ENCODE data around the gene CHRNA9. TPM values are rescaled to one million over a fixed set of nuclear protein-coding genes. Genes with fewer than 3 reads are reported as not detected.

Gene CHRNA9
- total and polyA plus RNA-seq, 2 donors (not counting 1 experiment from before 2014, with no cell fraction given): 0.07 TPM; not detected in 1

DNA sequence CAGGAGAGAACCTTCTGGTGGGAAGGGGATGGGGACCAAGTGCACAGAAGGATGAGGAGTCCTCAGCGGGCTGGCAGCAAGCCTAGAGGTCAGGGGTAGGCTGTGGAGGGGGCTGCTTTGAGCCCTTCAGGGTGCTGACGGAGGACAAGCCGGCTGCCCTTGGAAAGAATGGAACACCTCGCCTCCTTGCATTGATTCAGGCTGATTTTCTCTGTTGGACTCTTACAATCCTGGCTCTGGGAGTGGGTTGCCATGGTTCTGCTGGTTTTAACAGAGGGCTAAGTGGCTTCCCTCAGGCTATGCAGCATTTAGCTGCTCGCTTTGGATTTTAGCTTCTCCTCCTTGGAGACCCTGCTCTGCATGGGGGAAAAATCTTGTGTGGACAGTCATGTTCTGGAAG is 49.4 kb upstream of the CHRNA9 start:
- Histone ChIP-seq H3K27me3 (replicated peaks in 1 of 4; ENCODE audit: control extremely low read depth in 1 of 4, control insufficient read depth in 3 of 4, insufficient read depth in 4 of 4, low read length in 3 of 4) (no peaks in the 10 kb centered on the region), H4K20me1 (ENCODE audit: control insufficient read depth, insufficient read depth, low read length, poor library complexity, severe bottlenecking) (no peaks in the 10 kb centered on the region), H3K27ac (ENCODE audit: low read length in 2 of 2) (no peak overlapping the region), H3K4me3 (ENCODE audit: control extremely low read depth in 1 of 5, extremely low read depth in 1 of 5, insufficient read depth in 1 of 5, low read depth in 2 of 5, low read length in 4 of 5) (no peak overlapping the region), H3K36me3 (replicated peaks in 1 of 2; ENCODE audit: control extremely low read depth in 1 of 2, control insufficient read depth in 1 of 2, extremely low read depth in 1 of 2, insufficient read depth in 2 of 2, low read length in 1 of 2) (no peaks in the 10 kb centered on the region), H3K4me1 (ENCODE audit: control insufficient read depth in 2 of 2, insufficient read depth in 2 of 2, low read length in 2 of 2) (peaks cover 39 to 62% of the 10 kb centered on the region in 2 donors), H3K9ac (ENCODE audit: low read length) (no peak overlapping the region), H2AFZ (ENCODE audit: insufficient read depth, low read depth, low read length, poor library complexity, severe bottlenecking) (no peak overlapping the region), H3K79me2 (ENCODE audit: control insufficient read depth, insufficient read depth, low read length) (peaks cover 6% of the 10 kb centered on the region), H3K9me3 (ENCODE audit: control extremely low read depth in 1 of 3, control insufficient read depth in 2 of 3, insufficient read depth in 1 of 3, low read length in 2 of 3) (peaks cover 0 to 4% (median 2%) of the 10 kb centered on the region in 3 donors), H3K4me2 (replicated peaks; ENCODE audit: low read depth, low read length, poor library complexity, severe bottlenecking) (no peak overlapping the region)
- Mint-ChIP-seq H3K27ac (peak overlapping the region; percentile 50), H3K4me3 (no peak overlapping the region), H3K27me3 (no peaks in the 10 kb centered on the region), H3K9me3 (ENCODE audit: insufficient read depth) (peaks cover 5% of the 10 kb centered on the region), H3K4me1 (peaks cover 68% of the 10 kb centered on the region)
- POLR2A ChIA-PET: interaction anchor here (0.6 kb wide), 1 partner anchor 201 kb away, joined by 3 read pairs; no protein-coding TSS in a partner anchor
- CTCF ChIA-PET: interaction anchor here (0.6 to 2.2 kb wide), 5 partner anchors 15 to 40 kb away, joined by 3 to 6 read pairs (median 3); no protein-coding TSS in a partner anchor
- no peak for ATAC-seq (ENCODE audit: low read depth)
- no peak for DNase-seq
- WGBS (ENCODE audit: insufficient coverage): 91% methylated on average over 4 of the region's 5 CpGs
- intact Hi-C loops (cut with micrococcal nuclease): no loop called here
- TF ChIP-seq, protein P1, sequence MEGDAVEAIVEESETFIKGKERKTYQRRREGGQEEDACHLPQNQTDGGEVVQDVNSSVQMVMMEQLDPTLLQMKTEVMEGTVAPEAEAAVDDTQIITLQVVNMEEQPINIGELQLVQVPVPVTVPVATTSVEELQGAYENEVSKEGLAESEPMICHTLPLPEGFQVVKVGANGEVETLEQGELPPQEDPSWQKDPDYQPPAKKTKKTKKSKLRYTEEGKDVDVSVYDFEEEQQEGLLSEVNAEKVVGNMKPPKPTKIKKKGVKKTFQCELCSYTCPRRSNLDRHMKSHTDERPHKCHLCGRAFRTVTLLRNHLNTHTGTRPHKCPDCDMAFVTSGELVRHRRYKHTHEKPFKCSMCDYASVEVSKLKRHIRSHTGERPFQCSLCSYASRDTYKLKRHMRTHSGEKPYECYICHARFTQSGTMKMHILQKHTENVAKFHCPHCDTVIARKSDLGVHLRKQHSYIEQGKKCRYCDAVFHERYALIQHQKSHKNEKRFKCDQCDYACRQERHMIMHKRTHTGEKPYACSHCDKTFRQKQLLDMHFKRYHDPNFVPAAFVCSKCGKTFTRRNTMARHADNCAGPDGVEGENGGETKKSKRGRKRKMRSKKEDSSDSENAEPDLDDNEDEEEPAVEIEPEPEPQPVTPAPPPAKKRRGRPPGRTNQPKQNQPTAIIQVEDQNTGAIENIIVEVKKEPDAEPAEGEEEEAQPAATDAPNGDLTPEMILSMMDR (IDR thresholded peaks at IDR 0.05): no peak
- TF ChIP-seq EZH2 (IDR thresholded peaks at IDR 0.05; ENCODE audit: borderline replicate concordance, insufficient read depth, low read depth, low read length, poor library complexity, severe bottlenecking): no peak

GRCh38 chr4:40288566-40288965 is 46.6 kb upstream of the CHRNA9 start:
- peak overlapping the region; percentile 61 for H3K4me3 Mint-ChIP-seq
- H3K27ac Mint-ChIP-seq: peak overlapping the region; percentile 92
- H3K4me2 ChIP-seq (replicated peaks; ENCODE audit: low read depth, low read length, poor library complexity, severe bottlenecking): peak overlapping the region; percentile 60

More at GRCh38 chr4:40288566-40288965, 46.6 kb upstream of the CHRNA9 start:
- H3K4me1 Mint-ChIP-seq: peaks cover 75% of the 10 kb centered on the region
- Histone ChIP-seq H3K9ac (ENCODE audit: low read length) (peak overlapping the region; percentile 19), H3K36me3 (replicated peaks in 1 of 2; ENCODE audit: control extremely low read depth in 1 of 2, control insufficient read depth in 1 of 2, extremely low read depth in 1 of 2, insufficient read depth in 2 of 2, low read length in 1 of 2) (no peaks in the 10 kb centered on the region), H3K79me2 (ENCODE audit: control insufficient read depth, insufficient read depth, low read length) (peaks cover 17% of the 10 kb centered on the region), H3K27ac (ENCODE audit: low read length in 2 of 2) (peak overlapping the region; percentile 78 to 86), H3K4me1 (ENCODE audit: control insufficient read depth in 2 of 2, insufficient read depth in 2 of 2, low read length in 2 of 2) (peaks cover 59 to 77% of the 10 kb centered on the region in 2 donors), H2AFZ (ENCODE audit: insufficient read depth, low read depth, low read length, poor library complexity, severe bottlenecking) (peak overlapping the region; percentile 26), H3K4me3 (ENCODE audit: control extremely low read depth in 1 of 5, extremely low read depth in 1 of 5, insufficient read depth in 1 of 5, low read depth in 2 of 5, low read length in 4 of 5) (peak overlapping the region in 1 of 5 experiments; percentile 13), H3K9me3 (ENCODE audit: control extremely low read depth in 1 of 3, control insufficient read depth in 2 of 3, insufficient read depth in 1 of 3, low read length in 2 of 3) (peaks cover 0 to 2% (median 0%) of the 10 kb centered on the region in 3 donors), H4K20me1 (ENCODE audit: control insufficient read depth, insufficient read depth, low read length, poor library complexity, severe bottlenecking) (no peaks in the 10 kb centered on the region), H3K27me3 (replicated peaks in 1 of 4; ENCODE audit: control extremely low read depth in 1 of 4, control insufficient read depth in 3 of 4, insufficient read depth in 4 of 4, low read length in 3 of 4) (no peaks in the 10 kb centered on the region)
- DNase-seq (peak; percentile 67), ATAC-seq (ENCODE audit: low read depth) (peak; percentile 57)
- H3K27me3 Mint-ChIP-seq: no peaks in the 10 kb centered on the region
- no CpG with 5 or more reads among the region's 8 CpGs for WGBS (ENCODE audit: insufficient coverage)
- no peak for TF ChIP-seq EZH2 (IDR thresholded peaks at IDR 0.05; ENCODE audit: borderline replicate concordance, insufficient read depth, low read depth, low read length, poor library complexity, severe bottlenecking)
- TF ChIP-seq, protein P1 (IDR thresholded peaks at IDR 0.05): no peak
- intact Hi-C loops (cut with micrococcal nuclease): no loop called here
- CTCF ChIA-PET: interaction anchor here (0.7 to 4.0 kb wide), 7 partner anchors 12 to 59 kb away, joined by 3 to 43 read pairs (median 4); no protein-coding TSS in a partner anchor
- no peaks in the 10 kb centered on the region for H3K9me3 Mint-ChIP-seq (ENCODE audit: insufficient read depth)
- POLR2A ChIA-PET: interaction anchor here (0.7 to 1.4 kb wide), 7 partner anchors 10 to 104 kb away, joined by 3 to 6 read pairs (median 4); no protein-coding TSS in a partner anchor
